Activated CD8-positive, alpha-beta memory T cell treated with anti-CD3 and anti-CD28 coated beads, Interleukin-2, amount 50 U/mL, for 24 hours (primary cell): ENCODE measurements around the gene SMARCD1.

Source experiments
- DNase-seq: peaks from one replicate; pipeline ENCODE4 v3.0.0-alpha.2; 2020; ENCODE audit errors: extremely low read depth

SMARCD1 gene

GRCh38 chr12:50057000-50057841 is 27.9 kb upstream of the SMARCD1 start, which contains the start of gene ASIC1:
TSS of gene ASIC1 (plus strand) at chr12:50057596. CDS start at chr12:50058767, 1,171 bp downstream.
- no peak for DNase-seq

- no peak for DNase-seq
Observed at GRCh38 chr12:50057896-50058670, 27.1 kb upstream of the SMARCD1 start.

DNA sequence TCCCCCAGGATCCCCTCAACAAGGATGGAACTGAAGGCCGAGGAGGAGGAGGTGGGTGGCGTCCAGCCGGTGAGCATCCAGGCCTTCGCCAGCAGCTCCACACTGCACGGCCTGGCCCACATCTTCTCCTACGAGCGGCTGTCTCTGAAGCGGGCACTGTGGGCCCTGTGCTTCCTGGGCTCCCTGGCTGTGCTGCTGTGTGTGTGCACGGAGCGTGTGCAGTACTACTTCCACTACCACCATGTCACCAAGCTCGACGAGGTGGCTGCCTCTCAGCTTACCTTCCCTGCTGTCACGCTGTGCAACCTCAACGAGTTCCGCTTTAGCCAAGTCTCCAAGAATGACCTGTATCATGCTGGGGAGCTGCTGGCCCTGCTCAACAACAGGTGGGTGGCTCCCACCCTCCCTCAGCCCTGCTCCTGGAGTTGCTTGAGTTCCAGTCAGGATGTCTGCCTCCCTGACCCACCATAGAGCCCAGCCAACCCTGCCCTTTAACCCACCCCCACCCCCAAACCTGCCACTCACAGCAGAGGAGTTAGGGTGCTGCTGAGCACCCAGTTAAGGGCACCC is 26.3 kb upstream of the SMARCD1 start:
- DNase-seq: no peak

DNA sequence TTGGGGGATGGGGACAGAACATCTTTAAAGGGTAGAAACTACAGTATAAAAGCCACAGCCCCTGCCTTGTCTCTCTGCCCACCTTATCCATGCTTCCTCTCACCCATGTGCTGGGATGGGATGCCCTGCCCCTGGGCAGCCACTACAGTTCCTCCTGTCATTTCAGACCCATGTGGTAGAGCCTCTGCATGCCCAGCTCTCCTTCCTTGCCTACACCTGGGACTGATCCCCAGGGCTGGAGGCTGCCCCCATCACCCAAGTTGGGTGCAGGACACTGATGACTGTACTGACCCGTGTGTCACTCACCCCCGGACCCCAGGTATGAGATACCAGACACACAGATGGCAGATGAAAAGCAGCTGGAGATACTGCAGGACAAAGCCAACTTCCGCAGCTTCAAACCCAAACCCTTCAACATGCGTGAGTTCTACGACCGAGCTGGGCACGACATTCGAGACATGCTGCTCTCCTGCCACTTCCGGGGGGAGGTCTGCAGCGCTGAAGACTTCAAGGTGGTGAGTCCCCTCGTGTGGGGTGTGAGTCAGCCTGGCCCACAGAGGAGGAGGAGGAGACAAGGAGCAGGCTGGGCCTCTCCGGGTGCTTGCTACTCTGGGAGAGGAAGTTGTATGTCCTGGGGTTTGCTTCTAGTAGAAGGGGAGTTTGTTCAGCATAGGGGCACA is 25.6 kb upstream of the SMARCD1 start:
- no peak for DNase-seq

DNA sequence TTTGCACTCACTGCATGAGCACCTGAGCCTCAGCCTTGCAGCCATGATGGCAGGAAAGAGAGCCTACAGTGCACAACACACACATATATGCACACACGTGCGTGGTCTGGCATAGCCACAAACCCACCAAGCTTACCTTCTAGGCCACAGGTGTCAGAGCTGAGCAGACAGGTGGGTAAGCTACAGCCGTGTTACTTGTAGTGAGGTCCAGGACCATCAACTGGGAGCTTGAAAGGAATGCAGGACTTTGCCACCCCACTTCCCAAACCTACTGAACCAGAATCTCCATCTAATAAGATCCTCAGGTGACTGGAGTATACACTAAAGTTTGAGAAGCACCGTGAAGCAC is 25.0 kb upstream of the SMARCD1 start:
- DNase-seq: no peak

DNA sequence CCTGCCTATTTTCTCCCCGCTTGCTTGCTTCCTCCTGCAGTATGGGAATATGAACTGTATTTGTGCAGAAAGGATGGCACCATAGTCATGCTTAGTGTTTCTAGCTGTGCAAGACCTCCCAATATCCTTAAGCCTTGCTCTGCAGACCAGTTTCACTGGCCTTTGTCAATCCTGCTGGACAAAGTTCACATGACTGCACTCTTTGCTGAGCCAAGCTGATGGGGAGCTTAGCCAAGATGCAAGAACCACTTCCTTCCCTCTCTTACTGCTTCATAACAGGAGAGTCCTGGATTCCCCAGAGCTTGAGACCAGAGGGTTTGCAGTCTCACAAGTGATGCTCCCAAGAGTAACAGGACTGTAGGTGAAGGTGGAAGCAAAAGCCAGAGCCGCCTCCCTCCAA is 24.0 kb upstream of the SMARCD1 start:
- no peak for DNase-seq

GRCh38 chr12:50061946-50062686 is 23.0 kb upstream of the SMARCD1 start:
- no peak for DNase-seq

- DNase-seq: no peak
Observed at GRCh38 chr12:50062728-50063460, 22.2 kb upstream of the SMARCD1 start.

DNA sequence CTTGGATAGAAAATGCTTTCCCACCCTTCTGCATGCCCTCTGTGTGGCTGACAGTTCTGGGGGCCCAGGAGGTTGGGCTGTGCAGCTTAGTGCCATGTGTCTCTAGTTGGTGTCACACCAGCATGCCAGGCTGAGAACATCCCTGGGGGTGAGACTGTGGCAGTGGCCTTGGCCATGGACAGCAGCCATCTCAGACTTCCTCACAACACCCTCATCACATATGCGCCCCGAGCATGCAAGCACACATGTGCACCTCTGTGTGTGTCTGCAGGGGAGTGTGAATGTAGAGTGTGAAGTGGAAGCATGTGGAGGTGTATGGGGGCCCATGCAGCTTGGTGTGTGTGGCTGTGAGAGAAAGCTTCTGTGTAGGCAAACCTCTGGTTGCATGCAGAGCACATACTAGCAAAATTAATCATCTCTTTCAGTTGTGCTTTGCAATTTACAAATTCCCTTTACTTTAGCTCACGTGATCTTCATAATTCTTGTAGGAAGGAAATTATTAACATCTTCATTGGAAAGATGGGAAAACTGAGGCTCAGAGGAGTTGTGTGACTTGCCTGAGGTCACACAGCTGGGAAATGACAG is 19.3 kb upstream of the SMARCD1 start:
- no peak for DNase-seq

GRCh38 chr12:50066402-50066801 is 18.7 kb upstream of the SMARCD1 start:
- no peak for DNase-seq

- DNase-seq: no peak
Observed at GRCh38 chr12:50069069-50069468, 16.1 kb upstream of the SMARCD1 start.

GRCh38 chr12:50069539-50069938 is 15.6 kb upstream of the SMARCD1 start:
- DNase-seq: no peak

GRCh38 chr12:50070314-50071060 is 14.7 kb upstream of the SMARCD1 start:
- no peak for DNase-seq

- DNase-seq: no peak
Observed at GRCh38 chr12:50072198-50072907, 12.8 kb upstream of the SMARCD1 start.

GRCh38 chr12:50073206-50073605 is 11.9 kb upstream of the SMARCD1 start:
- no peak for DNase-seq

GRCh38 chr12:50073712-50074111 is 11.4 kb upstream of the SMARCD1 start:
- DNase-seq: no peak

DNA sequence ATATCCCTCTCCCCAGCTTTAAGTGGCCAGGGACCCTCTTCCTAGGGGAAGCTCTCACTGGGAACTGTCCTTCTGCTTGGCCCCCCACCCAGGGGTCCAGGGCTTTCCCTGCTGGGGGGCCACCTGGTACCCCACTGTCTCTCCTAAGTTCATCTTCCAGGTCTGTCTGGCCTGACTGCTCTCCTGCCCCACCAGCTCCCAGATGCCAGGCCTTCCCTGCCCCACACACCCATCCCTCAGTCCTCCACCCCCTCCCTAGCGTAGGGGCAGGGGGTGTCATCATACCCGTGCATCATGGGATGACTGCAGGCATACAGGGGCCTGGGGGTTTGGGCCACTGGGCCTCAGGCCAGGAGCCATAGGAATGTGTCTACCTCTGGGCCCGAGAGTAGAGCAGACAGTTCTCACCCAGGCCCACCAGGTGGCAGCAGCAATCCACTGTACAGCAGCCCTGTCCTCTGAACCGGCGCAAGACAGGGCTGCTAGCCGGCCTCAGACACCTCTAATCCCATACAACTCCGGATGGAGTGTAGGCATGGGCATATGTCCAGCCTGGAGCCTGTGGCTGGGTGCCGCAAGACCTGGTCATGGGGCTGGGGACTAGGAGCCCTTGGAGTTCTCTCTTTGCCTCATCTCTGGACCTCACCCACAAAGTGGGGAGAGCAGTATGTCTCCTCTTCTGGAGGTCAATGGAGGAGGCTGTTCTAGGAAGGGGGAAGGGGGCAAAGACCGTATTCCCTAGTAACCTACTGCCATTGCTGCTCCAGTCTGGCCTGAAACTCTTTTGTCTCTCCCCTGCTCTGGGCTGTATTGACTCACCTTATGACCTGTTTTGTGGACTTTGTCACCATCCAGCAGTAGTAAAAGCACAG is 10.0 kb upstream of the SMARCD1 start:
- DNase-seq: peak; percentile 56

DNA sequence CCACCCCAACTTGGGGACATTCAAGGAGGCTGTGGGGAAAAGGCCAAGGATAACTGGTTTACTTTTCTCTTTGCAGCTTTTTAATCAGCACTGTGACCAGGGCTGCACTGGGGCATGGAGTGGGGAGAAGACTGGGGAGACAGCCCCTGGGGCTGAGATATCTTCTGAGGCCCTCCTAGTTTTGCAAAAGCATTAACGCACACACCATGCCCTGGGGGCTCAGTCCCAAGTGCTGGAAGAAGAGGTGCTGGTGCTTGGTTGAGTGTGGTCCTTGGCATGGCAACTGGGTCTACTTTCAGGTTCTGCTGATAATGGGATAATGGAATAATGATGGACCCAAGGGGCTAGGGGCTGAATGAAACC is 9.4 kb upstream of the SMARCD1 start:
- DNase-seq: no peak
